Measurements from ENCODE around the gene MT1G.
"Not testable (repeated sequence)": the region's sequence is repeated elsewhere in the genome, so short reads cannot be mapped to it uniquely, and the experiment has no call there.

The MT1G gene

DNA sequence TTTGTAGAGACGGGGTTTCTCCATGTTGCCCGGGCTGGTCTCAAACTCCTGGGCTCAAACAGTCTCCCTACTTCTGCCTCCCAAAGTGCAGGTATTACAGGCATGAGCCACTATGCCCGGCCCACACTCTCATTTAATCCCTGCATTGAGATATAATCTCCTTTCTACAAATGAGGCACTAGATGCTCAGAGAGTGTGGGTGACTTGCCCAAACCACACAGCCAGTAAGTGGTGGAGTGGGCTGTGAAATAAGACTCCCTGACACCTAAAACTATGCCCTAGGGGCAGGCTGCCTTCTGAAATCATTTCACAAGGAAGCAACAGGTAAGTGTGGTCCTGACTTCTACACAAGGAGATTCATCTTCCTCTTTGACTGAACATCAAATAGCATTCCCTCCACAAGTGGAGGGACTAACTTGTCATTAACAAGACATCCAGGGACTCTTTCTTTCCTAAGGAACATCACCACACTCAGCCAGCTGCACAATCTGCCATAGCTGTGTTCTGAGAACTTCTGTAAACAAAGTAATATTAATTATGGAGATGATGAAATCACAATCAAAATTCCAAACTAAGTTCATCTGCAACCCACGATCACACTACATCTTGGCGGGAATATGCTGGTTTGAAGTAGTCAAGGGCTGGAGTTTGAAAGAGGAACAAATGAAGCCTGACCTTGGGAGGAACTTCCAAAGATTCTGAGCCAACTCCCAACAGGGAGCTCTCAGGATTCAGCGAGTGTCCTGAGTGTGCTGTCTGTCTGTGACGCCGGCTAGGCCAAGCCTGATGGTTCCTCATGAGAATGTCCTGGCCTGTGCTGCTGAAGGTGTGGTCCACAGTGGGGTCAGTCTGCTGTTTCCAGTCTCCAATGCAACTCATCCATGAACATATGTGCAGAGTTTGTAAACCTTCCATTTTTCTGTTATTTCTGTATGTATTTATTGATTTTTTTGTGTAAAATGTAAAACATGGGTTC lies 2.3 kb downstream of the MT1G start:
- DNase-seq (ENCODE audit: low spot score) = not testable (repeated sequence)

DNA sequence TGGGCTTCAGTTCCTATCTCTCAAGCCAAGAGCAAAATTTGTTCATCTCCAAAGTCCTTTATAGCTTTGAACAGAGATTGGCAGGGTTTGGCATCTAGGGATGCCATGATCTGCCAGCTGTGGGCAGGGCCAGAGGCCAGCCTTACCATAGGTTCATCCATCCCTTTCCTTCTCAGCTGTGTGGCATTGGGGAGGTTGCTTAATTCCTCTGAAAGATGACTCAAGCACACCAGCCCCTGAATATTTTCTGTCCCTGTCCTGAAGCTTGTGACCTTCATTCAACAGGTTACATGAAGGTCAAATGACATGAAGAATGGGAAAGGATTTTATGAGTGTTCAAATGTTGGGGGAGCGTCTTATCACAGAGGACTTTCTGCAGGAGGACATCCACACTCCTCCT lies 3.4 kb downstream of the MT1G start:
- DNase-seq (ENCODE audit: low spot score) = no peak

DNA sequence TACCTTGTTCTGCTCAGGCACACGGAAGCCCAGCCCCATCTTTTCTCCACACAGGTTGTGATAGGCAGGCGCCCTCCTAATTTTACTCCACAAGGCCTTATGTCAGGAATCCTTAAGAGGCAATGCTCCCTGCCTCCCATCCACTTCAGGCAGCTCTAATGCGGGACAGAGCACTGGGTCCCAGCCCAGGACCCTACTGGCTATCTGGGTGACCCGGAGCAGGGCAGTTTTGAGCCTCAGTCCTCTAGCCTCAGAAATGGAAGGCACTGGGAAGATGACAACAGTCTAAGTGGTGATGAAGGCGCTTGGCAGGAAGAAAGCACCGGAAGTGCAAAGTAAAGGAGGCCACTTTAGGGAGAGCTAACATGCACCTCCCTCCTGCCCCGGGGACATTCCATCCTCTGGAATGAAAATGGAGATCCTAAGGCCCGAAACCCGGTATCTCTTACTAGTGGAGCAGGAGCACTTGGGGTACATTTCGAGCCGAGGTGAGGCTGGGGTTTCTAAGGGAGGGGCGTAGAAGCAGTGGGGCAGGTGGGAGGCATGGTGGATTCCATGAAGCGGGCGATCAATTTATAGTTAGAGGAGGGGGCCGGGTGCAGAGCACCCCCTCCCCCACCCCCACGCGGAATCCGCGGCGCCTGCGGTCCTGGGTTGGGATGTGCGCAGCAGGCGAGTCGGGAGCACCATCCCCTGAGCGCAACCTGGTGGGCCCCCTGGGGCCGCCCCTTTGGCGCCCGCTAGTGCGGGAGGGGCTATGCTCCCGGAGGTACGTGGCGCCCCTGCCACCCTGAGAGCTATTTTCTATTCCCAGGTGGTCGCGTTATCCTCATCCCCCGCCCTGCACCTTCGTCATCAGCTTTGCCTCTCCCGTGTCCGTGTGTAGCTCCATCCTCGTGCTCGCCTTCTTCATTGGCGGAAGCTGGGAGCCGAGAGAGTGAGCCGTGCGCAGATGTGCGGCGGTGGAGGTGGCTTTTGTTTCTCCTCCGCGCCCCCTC lies 5.2 kb downstream of the MT1G start:
- no peak for DNase-seq (ENCODE audit: low spot score)

DNA sequence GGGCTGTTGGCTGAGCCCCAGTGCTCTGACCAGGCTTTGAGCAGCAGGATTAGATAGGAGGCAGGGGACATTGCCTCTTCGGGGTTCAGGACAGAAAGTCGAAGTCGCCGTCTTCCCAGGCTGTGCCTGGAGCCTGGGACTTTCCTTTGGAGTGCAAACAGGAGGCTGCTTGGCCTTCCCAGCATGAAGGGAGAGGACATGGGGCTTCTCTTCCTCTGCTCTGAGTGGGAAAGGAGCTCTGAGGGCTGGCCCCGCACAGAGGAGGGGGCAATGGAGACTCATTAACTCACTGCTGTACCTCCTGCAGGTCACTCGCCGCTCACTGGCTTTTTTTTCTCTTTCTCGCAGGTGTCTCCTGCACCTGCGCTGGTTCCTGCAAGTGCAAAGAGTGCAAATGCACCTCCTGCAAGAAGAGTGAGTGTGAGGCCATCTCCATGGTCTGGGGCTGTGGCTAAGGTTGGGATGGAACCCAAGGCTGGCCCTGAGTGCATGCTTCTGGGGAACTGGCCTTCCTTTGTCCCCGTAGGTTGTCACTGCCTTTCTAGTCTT lies 9.5 kb downstream of the MT1G start:
- no peak for DNase-seq (ENCODE audit: low spot score)

DNA sequence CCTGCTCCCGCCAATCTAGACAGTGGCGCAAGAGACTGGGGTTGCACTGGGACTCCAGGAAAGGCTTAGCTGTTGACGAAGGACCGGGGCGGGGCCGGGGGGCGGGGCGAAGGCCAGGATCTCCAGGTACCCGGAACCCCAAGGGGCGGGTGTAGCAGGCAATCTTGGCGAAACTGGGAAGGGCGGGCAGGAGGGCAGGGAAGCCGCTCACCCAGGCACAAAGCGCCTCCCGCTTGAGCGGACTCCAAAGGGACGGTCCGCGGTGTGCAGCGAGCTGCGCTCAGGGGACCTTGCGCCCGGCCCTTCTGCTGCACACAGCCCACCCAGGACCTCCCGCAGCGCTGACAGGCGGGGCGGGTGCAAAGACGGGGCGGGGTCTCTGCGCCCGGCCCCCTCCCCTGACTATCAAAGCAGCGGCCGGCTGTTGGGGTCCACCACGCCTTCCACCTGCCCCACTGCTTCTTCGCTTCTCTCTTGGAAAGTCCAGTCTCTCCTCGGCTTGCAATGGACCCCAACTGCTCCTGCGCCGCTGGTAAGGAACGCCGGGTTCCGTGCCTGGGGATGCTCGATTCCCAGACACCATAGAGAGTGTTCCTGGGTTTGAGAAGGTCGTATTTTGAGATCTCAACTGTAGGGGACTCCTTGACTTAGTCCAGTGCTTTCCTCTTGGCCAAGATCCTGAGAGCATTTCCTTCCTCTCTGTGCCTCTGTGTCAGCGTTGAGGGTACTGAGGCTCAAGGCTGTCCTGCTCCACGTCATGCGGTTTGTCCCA lies 10.1 kb downstream of the MT1G start, which contains the start of gene MT1F:
TSS of gene MT1F (plus strand) at position 405 of the 772 bp plus-strand sequence. CDS start at position 505, 100 bp downstream.
- DNase-seq (ENCODE audit: low spot score) = peak; percentile 51

DNA sequence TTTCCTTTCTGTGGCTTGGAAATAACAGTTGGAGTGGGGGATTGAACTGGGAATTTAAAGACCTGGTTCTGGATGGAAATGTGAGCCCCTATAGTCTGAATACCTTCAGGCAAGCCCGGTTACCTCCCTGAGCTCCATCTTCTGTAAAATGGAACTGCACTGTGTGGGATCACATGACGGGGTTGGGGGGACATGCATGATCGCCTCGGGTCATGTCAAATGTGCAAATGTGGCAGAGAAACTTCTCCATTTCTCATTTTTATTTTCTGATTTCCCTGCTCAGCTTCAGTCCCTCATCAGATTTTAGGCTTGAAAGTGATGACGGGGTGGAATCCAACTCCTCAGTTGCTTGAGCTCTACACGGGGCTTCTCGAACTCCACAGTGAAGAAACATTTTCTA lies 14.6 kb downstream of the MT1G start:
- no peak for DNase-seq (ENCODE audit: low spot score)

DNA sequence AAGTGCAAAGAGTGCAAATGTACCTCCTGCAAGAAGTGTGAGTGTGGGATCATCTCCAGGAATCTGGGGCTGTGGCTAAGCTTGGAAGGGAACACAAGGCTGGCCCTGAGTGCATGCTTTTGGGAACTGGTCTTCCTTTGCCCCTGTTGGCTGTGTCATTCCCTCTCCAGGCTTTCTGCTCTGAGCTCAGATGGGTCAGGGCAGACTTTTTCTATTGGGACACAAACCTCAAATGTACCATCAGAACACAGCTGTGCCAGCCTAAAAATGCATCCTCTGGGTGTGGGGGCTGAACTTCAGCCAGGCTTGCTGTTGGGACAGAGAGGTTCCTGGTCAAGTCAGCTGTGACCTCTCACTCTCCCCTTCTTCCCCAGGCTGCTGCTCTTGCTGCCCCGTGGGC lies 15.3 kb downstream of the MT1G start:
- DNase-seq (ENCODE audit: low spot score) = no peak

DNA sequence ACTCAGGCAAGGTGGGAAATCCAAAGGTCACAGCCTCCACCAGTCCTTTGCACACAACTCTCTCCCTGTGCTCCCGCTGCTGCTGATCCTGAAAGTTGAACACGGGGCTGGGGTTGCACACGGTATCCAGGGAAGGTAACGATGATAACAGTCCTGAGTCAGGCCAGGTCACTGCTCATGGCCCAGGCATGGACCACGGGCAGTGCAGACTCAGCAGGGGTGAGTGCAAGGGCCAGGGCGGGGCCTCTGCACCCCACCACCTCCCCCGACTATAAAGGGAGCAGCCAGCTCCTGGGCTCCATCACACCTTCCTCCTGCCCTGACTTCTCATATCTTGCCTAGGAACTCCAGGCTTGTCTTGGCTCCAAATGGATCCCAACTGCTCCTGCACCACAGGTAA lies 16.3 kb downstream of the MT1G start, which contains the start of gene MT1B:
TSS of gene MT1B (plus strand) at position 301 of the 400 bp plus-strand sequence. CDS start at position 369, 68 bp downstream.
- no peak for DNase-seq (ENCODE audit: low spot score)

DNA sequence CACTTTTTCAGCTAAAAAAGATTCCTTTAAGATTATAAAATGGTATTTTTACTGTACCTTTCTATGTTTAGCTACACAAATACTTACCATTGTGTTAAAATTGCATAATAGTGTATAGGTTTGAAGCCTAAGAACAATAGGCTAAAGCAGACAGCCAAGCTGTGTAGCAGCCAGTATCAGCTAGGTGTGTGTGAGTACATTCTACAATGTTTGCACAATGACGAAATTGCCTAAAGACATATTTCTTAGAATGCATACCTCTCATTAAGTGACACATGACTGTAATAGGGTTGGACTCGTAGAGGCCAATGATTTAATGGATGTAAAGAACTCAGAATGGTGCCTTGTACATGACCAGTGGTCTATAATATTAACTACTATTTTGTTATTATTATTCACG lies 18.0 kb downstream of the MT1G start:
- no peak for DNase-seq (ENCODE audit: low spot score)

DNA sequence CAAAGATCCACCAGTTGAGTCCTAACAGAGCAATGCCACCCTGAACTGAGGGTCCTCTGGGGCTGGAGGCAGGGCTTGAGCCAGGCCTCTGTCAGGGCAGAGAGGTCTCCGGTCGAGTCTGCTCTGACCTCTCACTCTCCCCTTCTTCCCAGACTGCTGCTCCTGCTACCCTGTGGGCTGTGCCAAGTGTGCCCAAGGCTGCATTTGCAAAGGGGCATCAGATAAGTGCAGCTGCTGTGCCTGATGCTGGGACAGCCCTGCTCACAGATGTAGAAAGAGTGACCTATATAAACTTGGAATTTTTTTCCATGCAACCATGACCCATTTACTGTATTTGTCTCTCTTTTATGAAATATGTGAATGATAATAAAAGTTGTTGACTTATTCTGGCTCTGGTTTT lies 18.6 kb downstream of the MT1G start:
- no peak for DNase-seq (ENCODE audit: low spot score)

DNA sequence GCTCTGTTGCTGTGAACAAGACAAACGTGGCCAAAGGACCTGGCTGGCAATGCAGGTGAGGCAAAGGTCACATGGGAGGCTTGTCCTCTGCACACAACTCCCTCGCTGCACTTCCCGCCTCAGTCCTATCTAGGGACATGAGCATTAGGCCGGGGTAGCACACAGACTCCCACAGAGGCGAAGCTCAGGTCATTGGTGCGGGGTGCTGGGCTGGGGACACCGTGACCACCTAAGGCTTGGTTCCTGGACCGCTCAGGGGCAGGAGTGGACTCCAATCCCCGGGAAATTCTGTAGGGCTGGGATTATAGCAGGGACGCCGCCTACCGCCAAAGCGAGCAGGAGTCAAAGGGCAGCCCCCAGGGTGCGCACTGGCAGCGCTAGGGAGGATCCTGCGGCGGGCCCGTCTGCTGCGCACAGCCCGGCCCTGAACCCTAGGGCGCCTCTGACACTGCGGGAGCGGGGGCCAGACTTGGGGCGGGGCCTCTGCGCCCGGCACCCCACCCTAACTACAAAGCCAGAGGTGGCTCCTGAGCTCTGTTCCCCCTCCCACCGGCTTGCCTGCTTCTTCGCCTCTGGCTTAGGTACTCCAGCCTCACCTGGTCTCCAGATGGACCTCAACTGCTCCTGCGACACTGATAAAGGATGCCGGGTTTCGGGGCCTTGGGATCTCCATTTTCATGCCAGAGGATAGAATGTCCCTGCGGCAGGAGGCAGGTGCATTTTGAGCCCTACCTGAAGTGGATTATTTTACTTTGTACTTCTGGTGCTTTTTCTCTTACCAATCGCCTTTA lies 20.0 kb downstream of the MT1G start:
- DNase-seq (ENCODE audit: low spot score) = no peak

DNA sequence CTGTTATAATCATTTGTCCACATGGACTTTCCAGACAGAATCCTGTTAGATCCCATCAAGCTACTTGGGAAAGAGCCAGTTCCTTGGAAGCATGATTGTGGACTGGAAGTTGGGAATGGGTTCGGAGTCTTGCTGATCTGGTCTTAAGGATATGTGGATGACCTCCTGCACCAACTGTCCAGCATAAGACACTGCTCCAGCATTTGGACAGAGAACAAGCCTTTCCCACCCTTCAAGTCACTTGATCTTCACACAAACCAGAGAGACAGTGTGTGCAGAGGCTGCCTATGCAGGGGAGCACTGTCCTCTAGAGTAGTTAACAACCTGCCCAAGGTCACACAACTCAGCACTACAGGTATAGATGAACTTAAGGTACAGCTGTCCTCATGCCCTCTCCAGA lies 22.0 kb downstream of the MT1G start:
- DNase-seq (ENCODE audit: low spot score) = no peak

DNA sequence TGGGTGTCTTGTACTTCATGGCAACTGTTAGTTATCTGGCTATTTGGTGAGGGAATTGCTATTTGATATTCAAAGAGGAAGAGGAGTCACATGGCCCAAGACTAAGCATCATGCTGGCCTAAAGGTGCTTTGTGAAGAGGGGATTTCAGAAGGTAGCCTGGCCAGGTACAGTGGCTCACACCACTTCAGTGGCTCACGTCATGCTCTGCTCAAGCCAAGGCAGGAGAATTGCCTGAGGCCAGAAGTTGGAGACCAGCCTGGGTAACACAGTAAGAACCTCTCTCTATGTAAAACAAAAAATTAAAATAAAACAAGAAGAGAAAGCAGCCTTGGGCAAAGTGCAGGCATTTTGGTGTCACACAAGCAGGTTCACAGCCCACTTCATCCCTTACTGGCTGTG lies 22.6 kb downstream of the MT1G start:
- DNase-seq (ENCODE audit: low spot score) = no peak

DNA sequence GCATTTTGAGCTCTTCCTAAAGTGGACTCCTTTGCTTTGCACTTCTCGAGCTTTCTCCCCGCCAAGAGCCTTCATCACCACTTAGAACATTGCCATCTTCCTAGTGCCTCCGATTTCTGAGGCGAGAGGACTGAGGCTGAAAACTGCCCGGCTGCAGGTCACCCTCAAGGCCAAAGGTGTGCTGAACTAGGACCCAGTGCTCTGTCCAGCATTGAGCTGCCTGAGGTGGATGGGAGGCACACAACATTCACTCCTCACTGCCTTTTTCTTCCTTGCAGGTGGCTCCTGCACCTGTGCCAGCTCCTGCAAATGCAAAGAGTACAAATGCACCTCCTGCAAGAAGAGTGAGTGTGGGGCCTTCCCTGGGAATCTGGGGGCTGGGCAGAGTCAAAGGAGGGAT lies 24.0 kb downstream of the MT1G start:
- DNase-seq (ENCODE audit: low spot score) = no peak

DNA sequence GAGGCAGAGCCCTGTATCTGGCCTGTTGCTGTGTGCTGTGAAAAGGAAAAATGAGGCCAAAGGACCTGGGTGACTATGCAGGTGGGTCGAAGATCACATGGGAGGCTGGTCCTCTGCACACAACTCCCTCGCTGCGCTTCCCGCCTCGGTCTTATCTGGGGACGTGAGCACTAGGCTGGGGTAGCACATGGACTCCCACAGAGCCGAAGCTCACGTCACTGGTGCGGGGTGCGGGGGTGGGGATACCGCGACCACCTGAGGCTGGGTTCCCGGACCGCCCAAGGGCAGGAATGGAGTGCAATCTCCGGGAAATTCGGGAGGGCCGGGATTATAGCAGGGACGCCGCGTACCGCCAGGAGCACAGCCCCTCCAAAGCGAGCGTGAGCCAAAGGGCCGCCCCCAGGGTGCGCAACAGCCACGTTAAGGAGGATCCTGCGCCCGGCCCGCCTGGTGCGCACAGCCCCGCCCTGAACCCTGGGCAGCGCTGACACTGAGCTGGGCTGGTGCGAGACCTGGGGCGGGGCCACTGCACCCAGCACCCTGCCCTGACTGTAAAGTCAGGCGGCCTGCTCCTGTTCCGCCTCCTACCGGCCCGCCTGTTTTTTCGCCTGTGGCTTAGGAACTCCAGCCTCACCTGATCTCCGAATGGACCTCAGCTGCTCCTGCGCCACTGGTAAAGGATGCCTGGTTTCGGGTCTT lies 24.6 kb downstream of the MT1G start:
- peak; percentile 50 for DNase-seq (ENCODE audit: low spot score)

DNA sequence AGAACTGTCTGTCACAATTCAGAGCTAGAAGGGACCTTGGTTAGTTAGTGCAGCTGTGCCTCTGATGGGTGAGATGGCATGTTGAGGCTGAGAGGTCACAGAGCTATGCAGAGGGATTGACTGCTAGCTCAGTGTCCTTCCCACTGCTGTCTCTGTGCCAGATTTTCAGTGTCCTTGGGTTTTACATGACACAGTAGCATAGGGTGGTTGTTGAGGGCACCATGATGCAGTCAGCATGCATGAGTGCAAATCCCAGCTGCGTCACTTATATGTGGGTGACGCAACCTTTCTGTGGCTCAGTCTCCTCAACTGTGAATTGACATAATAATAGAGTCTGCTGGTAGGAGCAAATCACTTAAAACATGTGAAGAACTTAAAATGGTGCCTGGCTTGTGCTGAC lies 26.7 kb downstream of the MT1G start:
- no peak for DNase-seq (ENCODE audit: low spot score)

DNA sequence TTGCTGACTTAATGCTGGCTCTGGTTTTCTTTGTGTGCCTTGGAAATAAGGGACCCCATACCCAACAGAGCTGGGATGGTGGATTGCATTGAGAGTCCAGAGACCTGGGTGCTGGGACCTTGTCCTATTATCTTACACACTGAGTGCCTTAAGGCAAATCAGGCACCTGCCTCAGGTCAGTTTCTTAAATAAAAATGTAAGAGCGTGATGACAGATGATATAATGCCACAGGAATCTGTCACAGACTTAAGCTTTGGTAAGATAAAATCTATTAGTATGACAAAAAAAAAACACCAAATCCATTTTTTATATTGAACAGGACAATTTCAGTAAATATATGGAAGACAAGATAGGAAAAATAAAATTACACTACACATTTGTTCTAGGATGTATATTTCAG lies 27.8 kb downstream of the MT1G start:
- no peak for DNase-seq (ENCODE audit: low spot score)

DNA sequence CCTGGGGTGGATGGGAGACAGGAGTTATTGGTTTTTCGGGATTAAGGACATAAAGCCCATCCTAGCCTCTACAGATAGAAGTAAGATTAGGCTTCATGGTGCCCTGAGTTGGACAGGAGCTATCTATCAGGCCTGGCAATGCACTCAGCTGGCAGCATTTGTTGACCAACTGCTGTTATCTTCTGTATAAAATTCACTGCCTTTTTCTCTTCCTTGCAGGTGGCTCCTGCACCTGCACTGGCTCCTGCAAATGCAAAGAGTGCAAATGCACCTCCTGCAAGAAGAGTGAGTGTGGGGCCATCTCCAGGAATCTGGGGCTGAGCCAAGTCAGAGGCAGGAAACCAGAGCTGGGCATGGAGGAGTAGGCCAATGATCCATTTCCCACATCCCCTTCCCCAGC lies 28.8 kb downstream of the MT1G start:
- no peak for DNase-seq (ENCODE audit: low spot score)

DNA sequence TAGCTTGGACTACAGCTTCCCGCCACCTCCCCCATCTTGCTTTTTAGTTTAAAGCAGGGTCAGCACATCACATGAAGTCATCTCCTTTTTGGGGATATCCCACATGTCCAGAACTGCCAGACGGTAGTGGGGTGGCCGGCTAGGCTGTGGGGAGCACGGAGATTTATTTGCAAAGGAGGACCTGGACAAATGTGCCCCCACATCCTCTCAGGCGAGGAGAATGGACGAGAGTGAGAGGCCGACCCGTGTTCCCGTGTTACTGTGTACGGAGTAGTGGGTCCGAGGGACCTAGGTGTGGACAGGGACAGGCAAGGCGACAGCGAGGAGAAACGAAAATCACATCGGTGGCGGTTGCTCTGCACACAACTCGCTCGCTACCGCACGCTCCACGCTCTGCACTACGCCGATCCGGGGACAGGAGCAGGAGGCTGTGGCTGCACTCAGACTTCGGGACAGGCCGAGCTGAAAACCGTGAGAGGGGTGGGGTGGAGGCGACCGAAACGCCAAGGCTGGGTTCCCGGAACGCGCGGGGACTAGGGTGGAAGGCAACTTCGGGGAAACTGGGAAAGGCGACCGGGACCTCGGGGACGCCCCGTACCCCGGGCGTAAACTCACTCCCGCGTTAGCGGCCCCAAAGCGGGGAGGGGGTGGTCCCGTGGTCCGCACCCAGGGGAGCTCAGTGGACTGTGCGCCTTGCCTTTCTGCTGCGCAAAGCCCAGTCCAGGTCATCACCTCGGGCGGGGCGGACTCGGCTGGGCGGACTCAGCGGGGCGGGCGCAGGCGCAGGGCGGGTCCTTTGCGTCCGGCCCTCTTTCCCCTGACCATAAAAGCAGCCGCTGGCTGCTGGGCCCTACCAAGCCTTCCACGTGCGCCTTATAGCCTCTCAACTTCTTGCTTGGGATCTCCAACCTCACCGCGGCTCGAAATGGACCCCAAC lies 29.8 kb downstream of the MT1G start, which contains the start of gene MT1A:
TSS of gene MT1A (plus strand) at position 853 of the 937 bp plus-strand sequence. CDS start at position 926, 73 bp downstream.
- peak; percentile 69 for DNase-seq (ENCODE audit: low spot score)
